Measurements from ENCODE around the gene ZCWPW1. TPM values are rescaled to one million over a fixed set of nuclear protein-coding genes. Genes with fewer than 3 reads are reported as not detected.

Gene ZCWPW1
- total RNA-seq, 3 donors from 2014 or later: 3.9 to 12.6 (median 8.6) TPM

GRCh38 chr7:100425347-100425746 lies 3.2 kb downstream of the ZCWPW1 start:
- TF ChIP-seq CTCF (IDR thresholded peaks at IDR 0.05): no peak
- no peak for TF ChIP-seq POLR2A (IDR thresholded peaks at IDR 0.05)
- no peak for TF ChIP-seq POLR2AphosphoS5 (IDR thresholded peaks at IDR 0.05)
- Histone ChIP-seq H3K4me1 (no peaks in the 10 kb centered on the region), H3K4me3 (no peak overlapping the region), H3K27ac (no peak overlapping the region), H3K36me3 (no peaks in the 10 kb centered on the region), H3K9me3 (no peaks in the 10 kb centered on the region), H3K27me3 (no peaks in the 10 kb centered on the region)
- intact Hi-C loops (cut with DNase I; ENCODE audit: low total_unique reads): no loop called here
- DNase-seq (ENCODE audit: low spot score in 2 of 2): no peak

- Histone ChIP-seq H3K27me3 (no peaks in the 10 kb centered on the region), H3K27ac (no peak overlapping the region), H3K4me3 (no peak overlapping the region), H3K4me1 (no peaks in the 10 kb centered on the region), H3K36me3 (no peaks in the 10 kb centered on the region), H3K9me3 (no peaks in the 10 kb centered on the region)
- intact Hi-C loops (cut with DNase I; ENCODE audit: low total_unique reads): no loop called here
- DNase-seq (ENCODE audit: low spot score in 2 of 2): no peak
- TF ChIP-seq POLR2A (IDR thresholded peaks at IDR 0.05) (no peak), POLR2AphosphoS5 (IDR thresholded peaks at IDR 0.05) (no peak), CTCF (IDR thresholded peaks at IDR 0.05) (no peak)
These were observed 5.2 kb downstream of the ZCWPW1 start for GRCh38 chr7:100423315-100423714.

- no peaks in the 10 kb centered on the region for H3K36me3 ChIP-seq
- H3K4me1 ChIP-seq: no peaks in the 10 kb centered on the region
- intact Hi-C loops (cut with DNase I; ENCODE audit: low total_unique reads): no loop called here
- DNase-seq (ENCODE audit: low spot score in 2 of 2): no peak
- TF ChIP-seq POLR2A (IDR thresholded peaks at IDR 0.05) (no peak), POLR2AphosphoS5 (IDR thresholded peaks at IDR 0.05) (no peak), CTCF (IDR thresholded peaks at IDR 0.05) (no peak)
- no peak overlapping the region for H3K27ac ChIP-seq
- H3K9me3 ChIP-seq: no peaks in the 10 kb centered on the region
- H3K4me3 ChIP-seq: no peak overlapping the region
- H3K27me3 ChIP-seq: no peaks in the 10 kb centered on the region
These were observed 8.8 kb downstream of the ZCWPW1 start for GRCh38 chr7:100419660-100420226.

- Histone ChIP-seq H3K9me3 (no peaks in the 10 kb centered on the region), H3K27ac (no peak overlapping the region), H3K4me1 (no peaks in the 10 kb centered on the region), H3K36me3 (no peaks in the 10 kb centered on the region), H3K4me3 (no peak overlapping the region), H3K27me3 (no peaks in the 10 kb centered on the region)
- intact Hi-C loops (cut with DNase I; ENCODE audit: low total_unique reads): no loop called here
- TF ChIP-seq POLR2AphosphoS5 (IDR thresholded peaks at IDR 0.05) (no peak), CTCF (IDR thresholded peaks at IDR 0.05) (no peak), POLR2A (IDR thresholded peaks at IDR 0.05) (no peak)
- no peak for DNase-seq (ENCODE audit: low spot score in 2 of 2)
These were observed 9.4 kb downstream of the ZCWPW1 start for GRCh38 chr7:100418930-100419659.

- H3K27ac ChIP-seq: no peak overlapping the region
- no peak overlapping the region for H3K4me3 ChIP-seq
- no peaks in the 10 kb centered on the region for H3K4me1 ChIP-seq
- H3K9me3 ChIP-seq: no peaks in the 10 kb centered on the region
- no peak for DNase-seq (ENCODE audit: low spot score in 2 of 2)
- no peaks in the 10 kb centered on the region for H3K27me3 ChIP-seq
- no peaks in the 10 kb centered on the region for H3K36me3 ChIP-seq
- no peak for TF ChIP-seq CTCF (IDR thresholded peaks at IDR 0.05)
- no peak for TF ChIP-seq POLR2AphosphoS5 (IDR thresholded peaks at IDR 0.05)
- TF ChIP-seq POLR2A (IDR thresholded peaks at IDR 0.05): no peak
- intact Hi-C loops (cut with DNase I; ENCODE audit: low total_unique reads): no loop called here
These were observed 13.1 kb downstream of the ZCWPW1 start for GRCh38 chr7:100415448-100415847.
